ENCODE results near the gene C5orf22.
A peak's percentile ranks its signal among the peaks of the same experiment; 100 is the strongest.
"Not testable (repeated sequence)": the region's sequence is repeated elsewhere in the genome, so short reads cannot be mapped to it uniquely, and the experiment has no call there.

C5orf22 gene

GRCh38 chr5:31531888-31532547, at the start of gene C5orf22, which contains the start of gene DROSHA:
C5orf22 (plus strand) TSS chr5:31532301; CDS start chr5:31532393, 92 bp downstream.
DROSHA (minus strand) TSS chr5:31532093; CDS start chr5:31529059, 3,034 bp downstream.
- DNase-seq: peak; percentile 98

- peak; percentile 5 for DNase-seq
Observed at GRCh38 chr5:31485376-31486207, 46.5 kb upstream of the C5orf22 start.

GRCh38 chr5:31486441-31486840, 45.7 kb upstream of the C5orf22 start:
- DNase-seq: no peak

- peak; percentile 3 for DNase-seq
Observed at GRCh38 chr5:31487506-31487905, 44.6 kb upstream of the C5orf22 start.

- DNase-seq: no peak
Observed at GRCh38 chr5:31492869-31493268, 39.2 kb upstream of the C5orf22 start.

GRCh38 chr5:31495336-31495735, 36.8 kb upstream of the C5orf22 start:
- no peak for DNase-seq

- no peak for DNase-seq
Observed at GRCh38 chr5:31496301-31496700, 35.8 kb upstream of the C5orf22 start.

GRCh38 chr5:31496891-31497290, 35.2 kb upstream of the C5orf22 start:
- DNase-seq: no peak

GRCh38 chr5:31500256-31500655, 31.8 kb upstream of the C5orf22 start:
- DNase-seq: no peak

GRCh38 chr5:31502506-31502905, 29.6 kb upstream of the C5orf22 start:
- no peak for DNase-seq

- peak; percentile 68 for DNase-seq
Observed at GRCh38 chr5:31504529-31504928, 27.6 kb upstream of the C5orf22 start.

- no peak for DNase-seq
Observed at GRCh38 chr5:31511305-31511704, 20.8 kb upstream of the C5orf22 start.

- no peak for DNase-seq
Observed at GRCh38 chr5:31516802-31517201, 15.3 kb upstream of the C5orf22 start.

GRCh38 chr5:31523041-31523440, 9.1 kb upstream of the C5orf22 start:
- no peak for DNase-seq

GRCh38 chr5:31530541-31531265, 1.4 kb upstream of the C5orf22 start:
- DNase-seq: no peak

GRCh38 chr5:31531543-31531887, 586 bp upstream of the C5orf22 start:
- no peak for DNase-seq

- DNase-seq: no peak
Observed at GRCh38 chr5:31534527-31535046, 2.5 kb downstream of the C5orf22 start.

GRCh38 chr5:31536873-31537272, 4.8 kb downstream of the C5orf22 start:
- DNase-seq: no peak

GRCh38 chr5:31537349-31537748, 5.2 kb downstream of the C5orf22 start:
- no peak for DNase-seq

- DNase-seq: no peak
Observed at GRCh38 chr5:31537851-31538250, 5.8 kb downstream of the C5orf22 start.

- DNase-seq: not testable (repeated sequence)
Observed at GRCh38 chr5:31549114-31549513, 17.0 kb downstream of the C5orf22 start.

GRCh38 chr5:31551878-31552277, 19.8 kb downstream of the C5orf22 start:
- no peak for DNase-seq

GRCh38 chr5:31553863-31554262, 21.8 kb downstream of the C5orf22 start:
- no peak for DNase-seq
